Mammary epithelial cell (primary cell): ENCODE data around the gene FGD5.

Source experiments
- CTCF ChIP-seq, 2 donors: IDR thresholded peaks in 1 of 2; conservative IDR thresholded peaks in 1 of 2; 2 replicates each; pipeline ENCODE4 v1.5.1; 2011 to 2012; ENCODE audit warnings: inconsistent platforms in 2 of 2, low read length in 2 of 2, mild to moderate bottlenecking in 2 of 2, control low read depth in 1 of 2, low read depth in 1 of 2; ENCODE audit not compliant: insufficient read depth in 1 of 2; ENCODE audit errors: extremely low read depth in 1 of 2
- EZH2 ChIP-seq: IDR thresholded peaks from 2 replicates; pipeline ENCODE4 v1.6.1; 2012; ENCODE audit warnings: low read length, inconsistent platforms, borderline replicate concordance

DNA sequence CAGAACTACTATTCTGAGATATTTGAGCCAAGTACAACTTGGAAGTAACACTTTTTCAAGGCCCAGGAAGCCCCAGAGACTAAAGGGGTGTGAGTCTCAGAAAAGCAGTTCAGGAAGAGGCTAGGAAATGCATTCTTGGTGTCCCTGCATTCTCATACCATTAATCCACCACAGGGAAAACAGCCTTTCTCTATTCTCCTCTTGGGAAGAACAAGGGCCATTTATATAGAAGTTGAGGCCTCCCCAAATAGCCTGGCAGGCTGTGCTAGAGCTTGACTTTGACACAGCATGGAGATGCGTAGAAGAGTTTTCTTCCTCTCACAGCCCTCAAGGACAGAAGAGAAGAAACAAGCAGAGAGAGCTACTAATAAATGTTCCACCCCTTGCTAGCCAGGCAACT, 123.1 kb downstream of the FGD5 start:
- no peak for TF ChIP-seq CTCF (conservative IDR thresholded peaks at IDR 0.05 in 1 of 2, IDR thresholded peaks at IDR 0.05 in 1 of 2; ENCODE audit: extremely low read depth in 1 of 2, insufficient read depth in 1 of 2, low read depth in 1 of 2, low read length in 2 of 2)
- no peak for TF ChIP-seq EZH2
